ENCODE measurements around the gene OAS2. TPM values are rescaled to one million over a fixed set of nuclear protein-coding genes. Genes with fewer than 3 reads are reported as not detected.

Gene OAS2
- polyA plus RNA-seq, 1 donor from 2014 or later: not detected

- H3K79me2 ChIP-seq (replicated peaks; ENCODE audit: insufficient read depth, low read length): no peaks in the 10 kb centered on the region
- H4K20me1 ChIP-seq (ENCODE audit: insufficient read depth): no peaks in the 10 kb centered on the region
- no peaks in the 10 kb centered on the region for H3F3A ChIP-seq (ENCODE audit: insufficient read depth, low read length, poor library complexity, severe bottlenecking)
- H3K4me2 ChIP-seq (ENCODE audit: low read length): no peak overlapping the region
- H3K9me2 ChIP-seq (ENCODE audit: insufficient read depth, low read length): no peaks in the 10 kb centered on the region
- H3K27ac ChIP-seq (ENCODE audit: low read length): no peak overlapping the region
- H3K27me3 ChIP-seq (ENCODE audit: insufficient read depth, low read depth, low read length): no peaks in the 10 kb centered on the region
- H3K9ac ChIP-seq (ENCODE audit: low read length): no peak overlapping the region
- H2AFZ ChIP-seq (ENCODE audit: low read depth, low read length): no peak overlapping the region
- H3K36me3 ChIP-seq (ENCODE audit: insufficient read depth, low read length): no peaks in the 10 kb centered on the region
- H3K4me3 ChIP-seq (ENCODE audit: low read length): no peak overlapping the region
- no peaks in the 10 kb centered on the region for H3K9me3 ChIP-seq (ENCODE audit: low read length)
- TF ChIP-seq POLR2AphosphoS5 (IDR thresholded peaks at IDR 0.05) (no peak), TAF1 (IDR thresholded peaks at IDR 0.05; ENCODE audit: low read depth) (no peak), CTCF (IDR thresholded peaks at IDR 0.05; ENCODE audit: poor library complexity, severe bottlenecking) (no peak), MXI1 (conservative IDR thresholded peaks at IDR 0.05; ENCODE audit: poor library complexity, severe bottlenecking) (no peak)
Observed at GRCh38 chr12:112946236-112947000, 31.9 kb upstream of the OAS2 start.

- Histone ChIP-seq H3K9ac (ENCODE audit: low read length) (no peak overlapping the region), H3K9me3 (ENCODE audit: low read length) (no peaks in the 10 kb centered on the region), H3K27ac (ENCODE audit: low read length) (no peak overlapping the region), H3K27me3 (ENCODE audit: insufficient read depth, low read depth, low read length) (no peaks in the 10 kb centered on the region), H3K4me3 (ENCODE audit: low read length) (no peak overlapping the region), H3F3A (ENCODE audit: insufficient read depth, low read length, poor library complexity, severe bottlenecking) (no peaks in the 10 kb centered on the region), H3K36me3 (ENCODE audit: insufficient read depth, low read length) (no peaks in the 10 kb centered on the region), H3K4me2 (ENCODE audit: low read length) (no peak overlapping the region), H4K20me1 (ENCODE audit: insufficient read depth) (no peaks in the 10 kb centered on the region), H2AFZ (ENCODE audit: low read depth, low read length) (no peak overlapping the region), H3K79me2 (replicated peaks; ENCODE audit: insufficient read depth, low read length) (no peaks in the 10 kb centered on the region), H3K9me2 (ENCODE audit: insufficient read depth, low read length) (no peaks in the 10 kb centered on the region)
- TF ChIP-seq CTCF (IDR thresholded peaks at IDR 0.05; ENCODE audit: poor library complexity, severe bottlenecking): no peak
- TF ChIP-seq RAD21 (conservative IDR thresholded peaks at IDR 0.05): no peak
- TF ChIP-seq EZH2 (IDR thresholded peaks at IDR 0.05; ENCODE audit: borderline replicate concordance, insufficient read depth, low read length, poor library complexity, severe bottlenecking): no peak
- TF ChIP-seq REST (IDR thresholded peaks at IDR 0.05; ENCODE audit: borderline replicate concordance): no peak
- TF ChIP-seq SMC3 (conservative IDR thresholded peaks at IDR 0.05; ENCODE audit: poor library complexity): no peak
- TF ChIP-seq TAF1 (IDR thresholded peaks at IDR 0.05; ENCODE audit: low read depth): no peak
- TF ChIP-seq POLR2AphosphoS5 (IDR thresholded peaks at IDR 0.05): no peak
- no peak for TF ChIP-seq MXI1 (conservative IDR thresholded peaks at IDR 0.05; ENCODE audit: poor library complexity, severe bottlenecking)
- no peak for TF ChIP-seq EP300 (conservative IDR thresholded peaks at IDR 0.05; ENCODE audit: poor library complexity, severe bottlenecking)
Observed at GRCh38 chr12:112947314-112947713, 31.0 kb upstream of the OAS2 start.

Measured in neural cell (in vitro differentiated cells).